HG03060 (cell line): ENCODE data around the gene TRIM27.
A peak's percentile ranks its signal among the peaks of the same experiment; 100 is the strongest.
"Not testable (repeated sequence)": the region's sequence is repeated elsewhere in the genome, so short reads cannot be mapped to it uniquely, and the experiment has no call there.

Source experiments
- ATAC-seq: cut with Tn5 transposase; IDR thresholded peaks from one replicate; pipeline ENCODE4 v1.9.1; 2021; ENCODE audit warnings: low read depth, moderate number of reproducible peaks; ENCODE audit not compliant: unreplicated experiment

Gene TRIM27

GRCh38 chr6:28897369-28897745, 26.4 kb downstream of the TRIM27 start:
- no peak for ATAC-seq

- ATAC-seq: peak; percentile 6
Observed at GRCh38 chr6:28896505-28897368, 27.0 kb downstream of the TRIM27 start.

- peak; percentile 54 for ATAC-seq
Observed at GRCh38 chr6:28895131-28895812, 28.5 kb downstream of the TRIM27 start.

- ATAC-seq: no peak
Observed at GRCh38 chr6:28893172-28893799, 30.5 kb downstream of the TRIM27 start.

- ATAC-seq: no peak
Observed at GRCh38 chr6:28892525-28892924, 31.3 kb downstream of the TRIM27 start.

GRCh38 chr6:28887796-28888496, 35.8 kb downstream of the TRIM27 start:
- no peak for ATAC-seq

- ATAC-seq: no peak
Observed at GRCh38 chr6:28886079-28886439, 37.7 kb downstream of the TRIM27 start.

GRCh38 chr6:28884423-28885131, 39.2 kb downstream of the TRIM27 start:
- ATAC-seq: no peak

- no peak for ATAC-seq
Observed at GRCh38 chr6:28880894-28881780, 42.6 kb downstream of the TRIM27 start.

GRCh38 chr6:28880519-28880893, 43.3 kb downstream of the TRIM27 start:
- ATAC-seq: no peak

GRCh38 chr6:28876710-28877109, 47.1 kb downstream of the TRIM27 start:
- ATAC-seq: no peak

GRCh38 chr6:28875191-28875747, 48.5 kb downstream of the TRIM27 start:
- no peak for ATAC-seq

GRCh38 chr6:28872157-28872817, 51.5 kb downstream of the TRIM27 start:
- not testable (repeated sequence) for ATAC-seq

GRCh38 chr6:28871335-28872156, 52.2 kb downstream of the TRIM27 start:
- ATAC-seq: no peak

- ATAC-seq: no peak
Observed at GRCh38 chr6:28868873-28869272, 54.9 kb downstream of the TRIM27 start.

GRCh38 chr6:28867086-28867409, 56.7 kb downstream of the TRIM27 start:
- no peak for ATAC-seq

- ATAC-seq: not testable (repeated sequence)
Observed at GRCh38 chr6:28866205-28867085, 57.3 kb downstream of the TRIM27 start.
